Heart left ventricle (tissue), 13 donors: ENCODE measurements around the gene SMAD4.

Source experiments
- CTCF ChIP-seq, 12 donors: fragments of 200-600 bp; sonication (generic) in 4 of 12; IDR thresholded peaks; one replicate each; pipeline versions ENCODE4 v1.5.0 to v1.8.0; 2018 to 2022; ENCODE audit warnings: antibody characterized with exemption in 12 of 12, mild to moderate bottlenecking in 5 of 12
- POLR2A ChIP-seq, 2 donors: fragments of 450-650 bp; IDR thresholded peaks; one replicate each; pipeline ENCODE4 v1.6.1; 2017; ENCODE audit warnings: antibody characterized with exemption in 2 of 2, mild to moderate bottlenecking in 2 of 2, moderate library complexity in 2 of 2
- donor health status: ischemic (EF 13 %, LVEDD 7.1; RV severe dilation, severe dysfunction).
- donor health status: DM: no; HTN: yes; CAD: no.
- donor health status: DM: no; HTN: no; CAD: no.
- donor health status: ischemic (EF 25% LVEDD 6.9; RV normal size, moderate dysfunction).
- donor health status: ischemic (EF 25% LVEDD 5.7; RV mildly dilated, moderate dysfunction).
- donor health status: ischemic (EF 35%, LVEDD 5.7; RV mildly dilated, moderate dysfunction).
- donor health status: nonischemic (EF 11% LVEDD 7.7; RV severe dilation, severe dysfunction).
- donor health status: DM: yes; HTN: yes; CAD: no.
- donor health status: PGD.
- donor health status: ischemic (EF 29% LVEDD 5.4; RV normal size, mild dysfunction).
- donor health status: nonischemic (EF 23%, LVEDD 6.1; RV moderate dilation, normal function).

GRCh38 chr18:51125976-51126375 is 96.0 kb downstream of the SMAD4 start:
- no peak for TF ChIP-seq CTCF (IDR thresholded peaks at IDR 0.05)
- no peak for TF ChIP-seq POLR2A (IDR thresholded peaks at IDR 0.05)
